GM04504 (cell line): ENCODE data around the gene KSR1.

ENCODE experiments used
- DNase-seq: peaks from one replicate; pipeline ENCODE4 v3.0.0-alpha.2; 2012; ENCODE audit warnings: low read depth

The KSR1 gene

GRCh38 chr17:27473748-27474609, 17.7 kb downstream of the KSR1 start:
- DNase-seq, result no peak

- no peak for DNase-seq
These were observed 18.9 kb downstream of the KSR1 start for GRCh38 chr17:27475070-27475673.

- no peak for DNase-seq
These were observed 20.0 kb downstream of the KSR1 start for GRCh38 chr17:27475981-27476895.

GRCh38 chr17:27477050-27477888, 21.0 kb downstream of the KSR1 start:
- DNase-seq, result no peak

- no peak for DNase-seq
These were observed 21.9 kb downstream of the KSR1 start for GRCh38 chr17:27477971-27478684.

- no peak for DNase-seq
These were observed 22.8 kb downstream of the KSR1 start for GRCh38 chr17:27478901-27479538.

- DNase-seq, result no peak
These were observed 23.6 kb downstream of the KSR1 start for GRCh38 chr17:27479838-27480237.

- no peak for DNase-seq
These were observed 24.5 kb downstream of the KSR1 start for GRCh38 chr17:27480699-27481098.

GRCh38 chr17:27481327-27481726, 25.1 kb downstream of the KSR1 start:
- DNase-seq, result no peak

GRCh38 chr17:27485125-27485524, 28.9 kb downstream of the KSR1 start:
- DNase-seq, result no peak

GRCh38 chr17:27485716-27486495, 29.7 kb downstream of the KSR1 start:
- DNase-seq, result no peak

GRCh38 chr17:27486741-27487140, 30.5 kb downstream of the KSR1 start:
- no peak for DNase-seq

- DNase-seq, result no peak
These were observed 32.0 kb downstream of the KSR1 start for GRCh38 chr17:27488231-27488630.

- DNase-seq, result peak; percentile 51
These were observed 32.9 kb downstream of the KSR1 start for GRCh38 chr17:27489045-27489715.

GRCh38 chr17:27490391-27490790, 34.1 kb downstream of the KSR1 start:
- no peak for DNase-seq

- DNase-seq, result no peak
These were observed 35.5 kb downstream of the KSR1 start for GRCh38 chr17:27491713-27492190.

- no peak for DNase-seq
These were observed 36.2 kb downstream of the KSR1 start for GRCh38 chr17:27492470-27492869.

GRCh38 chr17:27493088-27493487, 36.8 kb downstream of the KSR1 start:
- DNase-seq, result no peak
